ENCODE results near the gene HCRTR2. TPM values are rescaled to one million over a fixed set of nuclear protein-coding genes. Genes with fewer than 3 reads are reported as not detected.
"Not testable (repeated sequence)": the region's sequence is repeated elsewhere in the genome, so short reads cannot be mapped to it uniquely, and the experiment has no call there.

Gene HCRTR2
- total RNA-seq, 2 experiments from 2014 or later = not detected

DNA sequence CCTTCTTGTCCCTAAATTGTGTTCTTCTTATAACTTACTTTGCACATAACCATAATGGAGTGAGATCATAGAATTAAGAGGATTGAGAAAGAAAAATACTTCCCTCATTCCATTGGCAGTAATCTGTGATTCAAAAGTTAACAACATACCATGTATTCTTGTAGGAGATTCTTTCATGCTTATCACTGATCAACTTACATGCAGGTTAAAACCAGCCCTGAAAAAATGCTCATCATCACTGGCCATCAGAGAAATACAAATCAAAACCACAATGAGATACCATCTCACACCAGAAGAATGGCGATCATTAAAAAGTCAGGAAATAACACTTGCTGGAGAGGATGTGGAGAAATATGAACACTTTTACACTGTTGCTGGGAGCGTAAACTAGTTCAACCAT lies 116.4 kb downstream of the HCRTR2 start:
- intact Hi-C loops (cut with DNase I, micrococcal nuclease) = no loop called here
- POLR2A ChIA-PET = no interaction called here
- CTCF ChIA-PET = no interaction called here
- Mint-ChIP-seq H3K36me3 (ENCODE audit: low read depth) (no peaks in the 10 kb centered on the region), H3K27me3 (no peaks in the 10 kb centered on the region), H3K9me3 (peaks cover 9% of the 10 kb centered on the region), H3K27ac (no peak overlapping the region), H3K4me1 (ENCODE audit: low read depth) (no peaks in the 10 kb centered on the region), H3K4me3 (no peak overlapping the region)
- Histone ChIP-seq H3K27ac (ENCODE audit: low read depth in 1 of 2, low read length in 2 of 2) (no peak overlapping the region), H3K4me3 (ENCODE audit: low read length) (no peak overlapping the region), H3K36me3 (ENCODE audit: insufficient read depth, low read length) (no peaks in the 10 kb centered on the region), H3K27me3 (ENCODE audit: control insufficient read depth in 1 of 2, insufficient read depth in 2 of 2, low read length in 2 of 2) (no peaks in the 10 kb centered on the region), H3K9me3 (ENCODE audit: control insufficient read depth in 1 of 2, insufficient read depth in 1 of 2, low read length in 2 of 2) (peaks cover 0 to 12% of the 10 kb centered on the region in 2 experiments), H3K4me1 (ENCODE audit: insufficient read depth, low read length) (no peaks in the 10 kb centered on the region)
- ATAC-seq (ENCODE audit: poor library complexity) (no peak), DNase-seq (no peak)
- TF ChIP-seq, protein P1, sequence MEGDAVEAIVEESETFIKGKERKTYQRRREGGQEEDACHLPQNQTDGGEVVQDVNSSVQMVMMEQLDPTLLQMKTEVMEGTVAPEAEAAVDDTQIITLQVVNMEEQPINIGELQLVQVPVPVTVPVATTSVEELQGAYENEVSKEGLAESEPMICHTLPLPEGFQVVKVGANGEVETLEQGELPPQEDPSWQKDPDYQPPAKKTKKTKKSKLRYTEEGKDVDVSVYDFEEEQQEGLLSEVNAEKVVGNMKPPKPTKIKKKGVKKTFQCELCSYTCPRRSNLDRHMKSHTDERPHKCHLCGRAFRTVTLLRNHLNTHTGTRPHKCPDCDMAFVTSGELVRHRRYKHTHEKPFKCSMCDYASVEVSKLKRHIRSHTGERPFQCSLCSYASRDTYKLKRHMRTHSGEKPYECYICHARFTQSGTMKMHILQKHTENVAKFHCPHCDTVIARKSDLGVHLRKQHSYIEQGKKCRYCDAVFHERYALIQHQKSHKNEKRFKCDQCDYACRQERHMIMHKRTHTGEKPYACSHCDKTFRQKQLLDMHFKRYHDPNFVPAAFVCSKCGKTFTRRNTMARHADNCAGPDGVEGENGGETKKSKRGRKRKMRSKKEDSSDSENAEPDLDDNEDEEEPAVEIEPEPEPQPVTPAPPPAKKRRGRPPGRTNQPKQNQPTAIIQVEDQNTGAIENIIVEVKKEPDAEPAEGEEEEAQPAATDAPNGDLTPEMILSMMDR (IDR thresholded peaks at IDR 0.05) = no peak

GRCh38 chr6:55293116-55293515 lies 118.8 kb downstream of the HCRTR2 start:
- no peaks in the 10 kb centered on the region for H3K27me3 ChIP-seq (ENCODE audit: control insufficient read depth in 1 of 2, insufficient read depth in 2 of 2, low read length in 2 of 2)
- H3K4me1 ChIP-seq (ENCODE audit: insufficient read depth, low read length) = no peaks in the 10 kb centered on the region
- intact Hi-C loops (cut with DNase I, micrococcal nuclease) = no loop called here
- ChIA-PET CTCF (no interaction called here), POLR2A (no interaction called here)
- H3K36me3 ChIP-seq (ENCODE audit: insufficient read depth, low read length) = no peaks in the 10 kb centered on the region
- H3K27ac ChIP-seq (ENCODE audit: low read depth in 1 of 2, low read length in 2 of 2) = no peak overlapping the region
- peaks cover 0 to 12% of the 10 kb centered on the region in 2 experiments for H3K9me3 ChIP-seq (ENCODE audit: control insufficient read depth in 1 of 2, insufficient read depth in 1 of 2, low read length in 2 of 2)
- DNase-seq (no peak), ATAC-seq (ENCODE audit: poor library complexity) (no peak)
- Mint-ChIP-seq H3K4me3 (no peak overlapping the region), H3K27me3 (no peaks in the 10 kb centered on the region), H3K9me3 (peaks cover 19% of the 10 kb centered on the region), H3K4me1 (ENCODE audit: low read depth) (no peaks in the 10 kb centered on the region), H3K36me3 (ENCODE audit: low read depth) (no peaks in the 10 kb centered on the region), H3K27ac (no peak overlapping the region)
- H3K4me3 ChIP-seq (ENCODE audit: low read length) = no peak overlapping the region
- TF ChIP-seq, protein P1 (IDR thresholded peaks at IDR 0.05) = no peak

DNA sequence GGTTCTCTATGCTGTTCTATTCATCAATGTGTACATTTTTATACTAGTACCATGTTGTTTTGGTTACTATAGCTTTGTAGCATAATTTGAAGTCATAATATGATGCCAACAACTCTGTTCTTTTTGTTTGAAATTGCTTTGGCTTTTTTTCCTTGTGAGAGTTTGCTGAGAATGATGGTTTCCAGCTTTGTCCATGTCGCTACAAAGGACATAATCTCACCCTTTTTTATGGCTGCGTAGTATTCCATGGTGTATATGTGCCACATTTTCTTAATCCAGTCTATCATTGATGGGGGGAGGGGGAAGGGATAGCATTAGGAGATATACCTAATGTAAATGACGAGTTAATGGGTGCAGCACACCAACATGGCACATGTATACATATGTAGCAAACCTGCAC lies 122.9 kb downstream of the HCRTR2 start:
- H3K27ac ChIP-seq (ENCODE audit: low read depth in 1 of 2, low read length in 2 of 2); H3K4me3 ChIP-seq (ENCODE audit: low read length); H3K36me3 Mint-ChIP-seq (ENCODE audit: low read depth); H3K27me3 ChIP-seq (ENCODE audit: control insufficient read depth in 1 of 2, insufficient read depth in 2 of 2, low read length in 2 of 2); CTCF ChIA-PET; DNase-seq; H3K4me3 Mint-ChIP-seq; H3K36me3 ChIP-seq (ENCODE audit: insufficient read depth, low read length); H3K9me3 ChIP-seq (ENCODE audit: control insufficient read depth in 1 of 2, insufficient read depth in 1 of 2, low read length in 2 of 2); H3K4me1 ChIP-seq (ENCODE audit: insufficient read depth, low read length); intact Hi-C loops (cut with DNase I, micrococcal nuclease); H3K4me1 Mint-ChIP-seq (ENCODE audit: low read depth); POLR2A ChIA-PET; ATAC-seq (ENCODE audit: poor library complexity); H3K27me3 Mint-ChIP-seq; H3K27ac Mint-ChIP-seq: not testable (repeated sequence)
- peaks cover 15% of the 10 kb centered on the region for H3K9me3 Mint-ChIP-seq

DNA sequence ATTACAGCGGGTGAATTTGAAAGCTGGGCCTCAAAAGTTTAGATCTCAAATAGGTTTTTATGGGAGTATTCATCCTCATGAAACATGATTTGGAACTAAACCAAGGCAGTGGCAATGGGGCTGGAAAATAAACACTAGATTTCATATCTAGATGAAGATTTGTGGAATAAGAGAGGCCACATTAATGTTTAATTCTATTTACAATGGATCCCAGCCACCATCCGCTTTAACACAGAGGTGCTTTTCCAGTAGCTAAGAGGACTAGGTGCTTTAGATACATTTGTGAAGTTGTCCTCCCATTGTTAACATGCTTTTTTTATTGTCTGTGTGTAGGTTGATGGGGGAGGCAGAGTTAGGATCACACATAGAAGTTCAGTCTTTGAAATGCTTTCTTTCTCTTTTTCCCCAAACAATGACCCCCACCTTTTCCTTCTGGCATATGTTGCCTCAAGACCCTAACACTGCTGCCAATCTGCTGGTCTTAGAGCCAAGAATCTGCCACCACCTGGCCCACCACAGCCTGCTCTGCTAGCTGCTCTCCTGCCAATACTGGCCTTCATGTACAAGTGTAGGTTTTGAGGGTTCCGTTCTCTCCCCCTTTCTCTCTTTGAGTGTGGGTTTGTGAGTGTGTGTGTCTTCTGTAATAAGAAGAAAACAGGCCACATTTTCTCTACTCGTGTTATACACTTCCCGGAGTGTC lies 125.1 kb downstream of the HCRTR2 start:
- no peaks in the 10 kb centered on the region for H3K36me3 Mint-ChIP-seq (ENCODE audit: low read depth)
- H3K27ac Mint-ChIP-seq = no peak overlapping the region
- Histone ChIP-seq H3K36me3 (ENCODE audit: insufficient read depth, low read length) (no peaks in the 10 kb centered on the region), H3K4me1 (ENCODE audit: insufficient read depth, low read length) (no peaks in the 10 kb centered on the region), H3K9me3 (ENCODE audit: control insufficient read depth in 1 of 2, insufficient read depth in 1 of 2, low read length in 2 of 2) (peaks cover 0 to under 1% of the 10 kb centered on the region in 2 experiments), H3K27me3 (ENCODE audit: control insufficient read depth in 1 of 2, insufficient read depth in 2 of 2, low read length in 2 of 2) (no peaks in the 10 kb centered on the region), H3K4me3 (ENCODE audit: low read length) (no peak overlapping the region), H3K27ac (ENCODE audit: low read depth in 1 of 2, low read length in 2 of 2) (no peak overlapping the region)
- ChIA-PET CTCF (no interaction called here), POLR2A (no interaction called here)
- no peak overlapping the region for H3K4me3 Mint-ChIP-seq
- peaks cover 16% of the 10 kb centered on the region for H3K9me3 Mint-ChIP-seq
- DNase-seq = no peak
- intact Hi-C loops (cut with DNase I, micrococcal nuclease) = no loop called here
- TF ChIP-seq, protein P1 (IDR thresholded peaks at IDR 0.05) = no peak
- H3K27me3 Mint-ChIP-seq = no peaks in the 10 kb centered on the region
- no peaks in the 10 kb centered on the region for H3K4me1 Mint-ChIP-seq (ENCODE audit: low read depth)
- ATAC-seq (ENCODE audit: poor library complexity) = no peak

All from CD4-positive, alpha-beta T cell (primary cell).